DND-41 (cell line): ENCODE results near the gene MYO1D.

Source experiments
- ATAC-seq: fragments of 200-7000 bp; cut with Tn5 transposase; 3 replicates; pipeline ENCODE4 v1.9.1; 2021; ENCODE audit warnings: low read depth; ENCODE audit not compliant: insufficient read depth
- DNase-seq: peaks from one replicate; pipeline ENCODE4 v3.0.0-alpha.2; 2020
- H2AFZ ChIP-seq: 2 replicates; pipeline ENCODE4 v1.6.0; 2012; ENCODE audit warnings: low read depth, low read length
- H3K27ac ChIP-seq: 2 replicates; pipeline ENCODE4 v1.5.1; 2012; ENCODE audit warnings: low read length, inconsistent platforms
- H3K27me3 ChIP-seq: fragments of 200-600 bp; sonication (generic); 2 replicates; pipeline ENCODE4 v1.6.0; 2012; ENCODE audit warnings: low read length, mild to moderate bottlenecking, inconsistent platforms; ENCODE audit not compliant: insufficient read depth, poor library complexity
- H3K36me3 ChIP-seq: 2 replicates; pipeline ENCODE4 v1.5.1; 2012; ENCODE audit warnings: low read length, inconsistent platforms; ENCODE audit not compliant: insufficient read depth
- H3K4me1 ChIP-seq: 2 replicates; pipeline ENCODE4 v1.5.1; 2012; ENCODE audit warnings: mild to moderate bottlenecking, low read length; ENCODE audit not compliant: insufficient read depth
- H3K4me2 ChIP-seq: 2 replicates; pipeline ENCODE4 v1.6.0; 2012; ENCODE audit warnings: mild to moderate bottlenecking, moderate library complexity, low read length, inconsistent platforms; ENCODE audit not compliant: insufficient read depth
- H3K4me3 ChIP-seq, 2 experiments: fragments of 200-600 bp in 1 of 2; shearing (Covaris generic) in 1 of 2; 2 replicates each; pipeline ENCODE4 v1.5.1; 2012 to 2016; ENCODE audit warnings: inconsistent platforms in 2 of 2, low read length in 2 of 2, mild to moderate bottlenecking in 2 of 2, low read depth in 1 of 2, moderate library complexity in 1 of 2
- H3K79me2 ChIP-seq: 2 replicates; pipeline ENCODE4 v1.6.0; 2012; ENCODE audit warnings: low read length, inconsistent platforms; ENCODE audit not compliant: insufficient read depth
- H3K9ac ChIP-seq: 2 replicates; pipeline ENCODE4 v1.6.0; 2012; ENCODE audit warnings: low read depth, mild to moderate bottlenecking, inconsistent platforms, low read length, moderate library complexity
- H3K9me3 ChIP-seq: 2 replicates; pipeline ENCODE4 v1.5.1; 2012; ENCODE audit warnings: low read length, moderate library complexity, mild to moderate bottlenecking, inconsistent platforms; ENCODE audit not compliant: insufficient read depth, severe bottlenecking
- H4K20me1 ChIP-seq: 2 replicates; pipeline ENCODE4 v1.6.0; 2012; ENCODE audit warnings: low read length; ENCODE audit not compliant: insufficient read depth
- CTCF ChIP-seq: IDR thresholded peaks from 2 replicates; pipeline ENCODE4 v1.5.1; 2012; ENCODE audit warnings: borderline replicate concordance, low read length, moderate library complexity, mild to moderate bottlenecking; ENCODE audit not compliant: poor library complexity, severe bottlenecking; ENCODE audit errors: extremely low read depth
- EZH2 ChIP-seq: IDR thresholded peaks from 3 replicates; pipeline ENCODE4 v1.6.1; 2012; ENCODE audit warnings: borderline replicate concordance, low read depth, mild to moderate bottlenecking, moderate library complexity, low read length, inconsistent platforms; ENCODE audit not compliant: severe bottlenecking

MYO1D gene

GRCh38 chr17:32629563-32630190 lies 247.2 kb downstream of the MYO1D start:
- Histone ChIP-seq H3K27me3 (peaks cover 25% of the 10 kb centered on the region), H3K36me3 (no peaks in the 10 kb centered on the region), H2AFZ (no peak overlapping the region), H3K4me3 (no peak overlapping the region), H3K9me3 (no peaks in the 10 kb centered on the region), H4K20me1 (no peaks in the 10 kb centered on the region), H3K4me1 (no peaks in the 10 kb centered on the region), H3K9ac (no peak overlapping the region), H3K4me2 (no peak overlapping the region), H3K27ac (no peak overlapping the region), H3K79me2 (no peaks in the 10 kb centered on the region)
- ATAC-seq (no peak), DNase-seq (no peak)
- no peak for TF ChIP-seq CTCF
- no peak for TF ChIP-seq EZH2

- H3K36me3 ChIP-seq = no peaks in the 10 kb centered on the region
- no peaks in the 10 kb centered on the region for H4K20me1 ChIP-seq
- no peak overlapping the region for H3K27ac ChIP-seq
- H3K79me2 ChIP-seq = no peaks in the 10 kb centered on the region
- no peak for ATAC-seq
- H3K4me1 ChIP-seq = no peaks in the 10 kb centered on the region
- H3K9ac ChIP-seq = no peak overlapping the region
- no peak overlapping the region for H3K4me3 ChIP-seq
- H2AFZ ChIP-seq = no peak overlapping the region
- TF ChIP-seq CTCF (no peak), EZH2 (no peak)
- no peaks in the 10 kb centered on the region for H3K9me3 ChIP-seq
- H3K4me2 ChIP-seq = no peak overlapping the region
- H3K27me3 ChIP-seq = peaks cover 29% of the 10 kb centered on the region
- DNase-seq = no peak
Observed at GRCh38 chr17:32628271-32629044, 248.5 kb downstream of the MYO1D start.

- no peaks in the 10 kb centered on the region for H4K20me1 ChIP-seq
- H3K9ac ChIP-seq = no peak overlapping the region
- TF ChIP-seq EZH2 = no peak
- TF ChIP-seq CTCF = no peak
- no peaks in the 10 kb centered on the region for H3K79me2 ChIP-seq
- H3K4me1 ChIP-seq = no peaks in the 10 kb centered on the region
- no peak overlapping the region for H3K27ac ChIP-seq
- H3K9me3 ChIP-seq = no peaks in the 10 kb centered on the region
- no peak for DNase-seq
- H3K27me3 ChIP-seq = peaks cover 26% of the 10 kb centered on the region
- H3K36me3 ChIP-seq = no peaks in the 10 kb centered on the region
- no peak overlapping the region for H3K4me2 ChIP-seq
- no peak overlapping the region for H2AFZ ChIP-seq
- H3K4me3 ChIP-seq = no peak overlapping the region
- no peak for ATAC-seq
Observed at GRCh38 chr17:32627239-32627996, 249.5 kb downstream of the MYO1D start.
